A673 (cell line): Measurements from ENCODE around the gene RAP1GAP2.

Source experiments
- EZH2 ChIP-seq: fragments of 200-600 bp; sonication (generic); IDR thresholded peaks from 2 replicates; pipeline ENCODE4 v1.6.1; 2017; ENCODE audit warnings: borderline replicate concordance, low read depth, mild to moderate bottlenecking, mixed read lengths, antibody characterized with exemption, low read length; ENCODE audit not compliant: poor library complexity, severe bottlenecking
- TF ChIP-seq, protein P1 (sequence below): fragments of 300-800, 200-600 bp; sonication (generic); conservative IDR thresholded peaks from 2 replicates; pipeline ENCODE4 v1.5.1; 2017; ENCODE audit warnings: low read depth, mild to moderate bottlenecking, antibody characterized with exemption, low read length, moderate library complexity, mixed read lengths

DNA sequence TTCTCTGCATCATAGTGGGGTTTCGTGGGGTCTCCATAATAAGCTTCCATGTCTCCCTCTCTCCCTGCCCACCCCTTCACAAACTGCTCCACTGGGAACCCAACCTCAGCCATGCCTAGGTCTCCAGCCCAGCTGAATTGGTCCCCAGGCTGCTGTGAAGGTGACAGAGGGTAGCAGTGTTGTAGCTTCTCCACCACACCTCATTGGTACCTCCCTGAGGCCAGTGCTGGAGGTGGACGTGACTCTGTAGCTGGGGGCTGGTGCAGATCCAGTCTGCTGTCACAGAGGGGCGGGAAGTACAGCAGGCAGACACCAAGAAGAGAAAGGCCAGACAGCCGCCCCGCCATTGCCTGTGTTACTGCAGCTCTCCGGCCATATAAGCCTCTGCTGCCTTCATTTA, 185.1 kb downstream of the RAP1GAP2 start:
- TF ChIP-seq, protein P1, sequence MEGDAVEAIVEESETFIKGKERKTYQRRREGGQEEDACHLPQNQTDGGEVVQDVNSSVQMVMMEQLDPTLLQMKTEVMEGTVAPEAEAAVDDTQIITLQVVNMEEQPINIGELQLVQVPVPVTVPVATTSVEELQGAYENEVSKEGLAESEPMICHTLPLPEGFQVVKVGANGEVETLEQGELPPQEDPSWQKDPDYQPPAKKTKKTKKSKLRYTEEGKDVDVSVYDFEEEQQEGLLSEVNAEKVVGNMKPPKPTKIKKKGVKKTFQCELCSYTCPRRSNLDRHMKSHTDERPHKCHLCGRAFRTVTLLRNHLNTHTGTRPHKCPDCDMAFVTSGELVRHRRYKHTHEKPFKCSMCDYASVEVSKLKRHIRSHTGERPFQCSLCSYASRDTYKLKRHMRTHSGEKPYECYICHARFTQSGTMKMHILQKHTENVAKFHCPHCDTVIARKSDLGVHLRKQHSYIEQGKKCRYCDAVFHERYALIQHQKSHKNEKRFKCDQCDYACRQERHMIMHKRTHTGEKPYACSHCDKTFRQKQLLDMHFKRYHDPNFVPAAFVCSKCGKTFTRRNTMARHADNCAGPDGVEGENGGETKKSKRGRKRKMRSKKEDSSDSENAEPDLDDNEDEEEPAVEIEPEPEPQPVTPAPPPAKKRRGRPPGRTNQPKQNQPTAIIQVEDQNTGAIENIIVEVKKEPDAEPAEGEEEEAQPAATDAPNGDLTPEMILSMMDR = no peak
- TF ChIP-seq EZH2 = no peak
